ENCODE results near the gene XKRX. TPM values are rescaled to one million over a fixed set of nuclear protein-coding genes. Genes with fewer than 3 reads are reported as not detected.

Gene XKRX
- polyA plus RNA-seq, 1 of the 3 experiments (the other 2 are of a cell fraction) = not detected

DNA sequence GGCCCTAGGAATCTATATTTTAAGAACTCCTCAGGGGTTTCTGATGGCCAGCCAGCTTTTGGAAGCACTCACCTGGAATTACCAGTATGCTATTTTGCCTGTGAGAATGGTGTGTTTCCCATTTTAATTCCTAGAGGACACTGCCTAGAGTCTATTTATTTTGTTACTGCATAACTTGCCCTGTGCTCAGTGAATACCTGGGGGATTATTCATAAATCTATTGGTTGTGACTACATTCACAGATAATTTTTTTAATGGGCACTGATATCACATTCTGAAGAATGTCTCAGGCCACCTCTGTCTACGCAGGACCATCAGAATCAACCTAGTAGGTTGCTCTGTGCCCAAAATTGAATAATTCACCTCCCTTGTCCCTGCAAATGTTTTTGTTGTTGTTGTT is 47.5 kb upstream of the XKRX start:
- no peaks in the 10 kb centered on the region for H3K9me3 ChIP-seq
- H3K9me2 ChIP-seq = no peaks in the 10 kb centered on the region
- DNase-seq = no peak
- H3K4me3 ChIP-seq (ENCODE audit: low read depth in 2 of 2, low read length in 1 of 2) = no peak overlapping the region
- no peaks in the 10 kb centered on the region for H3K27me3 ChIP-seq (ENCODE audit: insufficient read depth)
- H2AFZ ChIP-seq (ENCODE audit: low read depth) = no peak overlapping the region
- 0 out of 4 replicates have a peak, but pooled peaks cover 0 to 2% of the 10 kb centered on the region in 2 experiments for H3K4me1 ChIP-seq (ENCODE audit: control insufficient read depth in 1 of 2, insufficient read depth in 2 of 2, low read depth in 1 of 2, low read length in 1 of 2)
- 65% methylated on average over 1 of the region's 1 CpG for WGBS (ENCODE audit: low lambda C conversion rate)
- H3K27ac ChIP-seq (ENCODE audit: low read depth in 2 of 2, low read length in 1 of 2) = no peak overlapping the region
- TF ChIP-seq MXI1 (IDR thresholded peaks at IDR 0.05; ENCODE audit: low read depth, low read length) = no peak
- TF ChIP-seq, protein P1, sequence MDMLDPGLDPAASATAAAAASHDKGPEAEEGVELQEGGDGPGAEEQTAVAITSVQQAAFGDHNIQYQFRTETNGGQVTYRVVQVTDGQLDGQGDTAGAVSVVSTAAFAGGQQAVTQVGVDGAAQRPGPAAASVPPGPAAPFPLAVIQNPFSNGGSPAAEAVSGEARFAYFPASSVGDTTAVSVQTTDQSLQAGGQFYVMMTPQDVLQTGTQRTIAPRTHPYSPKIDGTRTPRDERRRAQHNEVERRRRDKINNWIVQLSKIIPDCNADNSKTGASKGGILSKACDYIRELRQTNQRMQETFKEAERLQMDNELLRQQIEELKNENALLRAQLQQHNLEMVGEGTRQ (IDR thresholded peaks at IDR 0.05; ENCODE audit: borderline replicate concordance, low read depth, low read length) = no peak
- TF ChIP-seq SMC3 (IDR thresholded peaks at IDR 0.05; ENCODE audit: low read depth, low read length) = no peak
- no peak for TF ChIP-seq FOXJ3 (CRISPR knock-in tag; IDR thresholded peaks at IDR 0.05)
- H3K9ac ChIP-seq = no peak overlapping the region
- no peak overlapping the region for H3K4me2 ChIP-seq
- H4K20me1 ChIP-seq (ENCODE audit: insufficient read depth) = no peaks in the 10 kb centered on the region
- no peaks in the 10 kb centered on the region for H3F3A ChIP-seq (replicated peaks; ENCODE audit: insufficient read depth)
- POLR2A ChIA-PET = no interaction called here
- CTCF ChIA-PET = no interaction called here
- no peaks in the 10 kb centered on the region for H3K36me3 ChIP-seq (replicated peaks in 1 of 2; ENCODE audit: control insufficient read depth in 1 of 2, insufficient read depth in 2 of 2, low read length in 1 of 2)
- no peaks in the 10 kb centered on the region for H3K79me2 ChIP-seq (ENCODE audit: insufficient read depth)

DNA sequence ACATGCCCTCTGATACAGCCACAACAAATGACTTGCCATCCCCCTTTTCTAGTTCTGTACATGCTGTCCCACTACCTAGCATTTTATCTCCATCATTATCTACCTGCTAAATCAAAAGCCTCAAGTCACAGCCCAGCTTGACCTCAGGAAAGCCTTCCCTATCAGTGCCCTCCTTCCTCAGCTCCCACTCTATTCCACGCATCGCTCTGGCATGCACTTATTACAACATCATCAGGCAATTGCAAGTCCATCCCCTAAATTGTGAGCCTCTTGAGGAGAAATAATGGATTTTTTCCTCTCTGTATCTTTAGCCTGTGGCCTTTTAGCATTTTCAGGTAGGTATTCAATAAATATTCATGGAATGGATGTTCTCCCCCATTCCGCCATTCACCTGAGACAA is 46.5 kb upstream of the XKRX start:
- ChIA-PET CTCF (no interaction called here), POLR2A (no interaction called here)
- no peaks in the 10 kb centered on the region for H3F3A ChIP-seq (replicated peaks; ENCODE audit: insufficient read depth)
- no peaks in the 10 kb centered on the region for H3K9me2 ChIP-seq
- H3K27me3 ChIP-seq (ENCODE audit: insufficient read depth) = no peaks in the 10 kb centered on the region
- H2AFZ ChIP-seq (ENCODE audit: low read depth) = no peak overlapping the region
- no peaks in the 10 kb centered on the region for H3K36me3 ChIP-seq (replicated peaks in 1 of 2; ENCODE audit: control insufficient read depth in 1 of 2, insufficient read depth in 2 of 2, low read length in 1 of 2)
- H3K4me2 ChIP-seq = no peak overlapping the region
- no peak for DNase-seq
- no peak overlapping the region for H3K27ac ChIP-seq (ENCODE audit: low read depth in 2 of 2, low read length in 1 of 2)
- H3K4me3 ChIP-seq (ENCODE audit: low read depth in 2 of 2, low read length in 1 of 2) = no peak overlapping the region
- H4K20me1 ChIP-seq (ENCODE audit: insufficient read depth) = no peaks in the 10 kb centered on the region
- TF ChIP-seq NFIC (IDR thresholded peaks at IDR 0.05; ENCODE audit: borderline replicate concordance) (no peak), RXRA (IDR thresholded peaks at IDR 0.05; ENCODE audit: borderline replicate concordance, low read depth) (no peak), FOSL2 (IDR thresholded peaks at IDR 0.05; ENCODE audit: borderline replicate concordance, low read depth) (no peak), ELF1 (IDR thresholded peaks at IDR 0.05) (no peak), MEF2A (IDR thresholded peaks at IDR 0.05; ENCODE audit: borderline replicate concordance, low read depth) (no peak), YY1 (IDR thresholded peaks at IDR 0.05; ENCODE audit: low read depth) (no peak), TAF1 (IDR thresholded peaks at IDR 0.05; ENCODE audit: borderline replicate concordance, low read depth, low read length) (no peak), SMC3 (IDR thresholded peaks at IDR 0.05; ENCODE audit: low read depth, low read length) (no peak), NRF1 (IDR thresholded peaks at IDR 0.05; ENCODE audit: low read depth, low read length) (no peak), RCOR1 (IDR thresholded peaks at IDR 0.05; ENCODE audit: low read length) (no peak), MXI1 (IDR thresholded peaks at IDR 0.05; ENCODE audit: low read depth, low read length) (no peak)
- TF ChIP-seq, protein P2, sequence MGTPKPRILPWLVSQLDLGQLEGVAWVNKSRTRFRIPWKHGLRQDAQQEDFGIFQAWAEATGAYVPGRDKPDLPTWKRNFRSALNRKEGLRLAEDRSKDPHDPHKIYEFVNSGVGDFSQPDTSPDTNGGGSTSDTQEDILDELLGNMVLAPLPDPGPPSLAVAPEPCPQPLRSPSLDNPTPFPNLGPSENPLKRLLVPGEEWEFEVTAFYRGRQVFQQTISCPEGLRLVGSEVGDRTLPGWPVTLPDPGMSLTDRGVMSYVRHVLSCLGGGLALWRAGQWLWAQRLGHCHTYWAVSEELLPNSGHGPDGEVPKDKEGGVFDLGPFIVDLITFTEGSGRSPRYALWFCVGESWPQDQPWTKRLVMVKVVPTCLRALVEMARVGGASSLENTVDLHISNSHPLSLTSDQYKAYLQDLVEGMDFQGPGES (IDR thresholded peaks at IDR 0.05; ENCODE audit: low read depth, low read length) = no peak
- TF ChIP-seq, protein P3, sequence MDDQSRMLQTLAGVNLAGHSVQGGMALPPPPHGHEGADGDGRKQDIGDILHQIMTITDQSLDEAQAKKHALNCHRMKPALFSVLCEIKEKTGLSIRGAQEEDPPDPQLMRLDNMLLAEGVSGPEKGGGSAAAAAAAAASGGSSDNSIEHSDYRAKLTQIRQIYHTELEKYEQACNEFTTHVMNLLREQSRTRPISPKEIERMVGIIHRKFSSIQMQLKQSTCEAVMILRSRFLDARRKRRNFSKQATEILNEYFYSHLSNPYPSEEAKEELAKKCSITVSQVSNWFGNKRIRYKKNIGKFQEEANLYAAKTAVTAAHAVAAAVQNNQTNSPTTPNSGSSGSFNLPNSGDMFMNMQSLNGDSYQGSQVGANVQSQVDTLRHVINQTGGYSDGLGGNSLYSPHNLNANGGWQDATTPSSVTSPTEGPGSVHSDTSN (IDR thresholded peaks at IDR 0.05) = no peak
- no peaks in the 10 kb centered on the region for H3K4me1 ChIP-seq (ENCODE audit: control insufficient read depth in 1 of 2, insufficient read depth in 2 of 2, low read depth in 1 of 2, low read length in 1 of 2)
- WGBS (ENCODE audit: low lambda C conversion rate) = 54% methylated on average over 3 of the region's 3 CpGs
- no peaks in the 10 kb centered on the region for H3K79me2 ChIP-seq (ENCODE audit: insufficient read depth)
- no peak overlapping the region for H3K9ac ChIP-seq
- H3K9me3 ChIP-seq = no peaks in the 10 kb centered on the region
